Glomerular endothelial cell (primary cell): ENCODE results near the gene ZNF626. TPM values are rescaled to one million over a fixed set of nuclear protein-coding genes. Genes with fewer than 3 reads are reported as not detected.
"Not testable (repeated sequence)": the region's sequence is repeated elsewhere in the genome, so short reads cannot be mapped to it uniquely, and the experiment has no call there.

Experiments used
- DNase-seq: peaks from one replicate; pipeline ENCODE4 v3.0.0-alpha.2; 2011; ENCODE audit warnings: low read depth, low spot score; ENCODE audit errors: extremely low read depth
- total RNA-seq: library from RNA; depleted of rRNA; stranded (reverse); fragments of >200 nt; gene quantifications from 2 replicates; pipeline ENCODE4 v1.2.3, GENCODE V29; 2015

The ZNF626 gene
- total RNA-seq: 5.7 and 9.5 TPM in 2 replicates

- DNase-seq: peak; percentile 96
Measured at GRCh38 chr19:20661150-20661819, at the start of gene ZNF626. Gene ZNF626 (minus strand): TSS chr19:20661571. CDS start chr19:20661446, 125 bp downstream.

- DNase-seq: no peak
Measured at GRCh38 chr19:20669263-20669662, 7.9 kb upstream of the ZNF626 start.

GRCh38 chr19:20667281-20667680 is 5.9 kb upstream of the ZNF626 start:
- no peak for DNase-seq

- no peak for DNase-seq
Measured at GRCh38 chr19:20664901-20665781, 3.8 kb upstream of the ZNF626 start.

- DNase-seq: not testable (repeated sequence)
Measured at GRCh38 chr19:20664475-20664874, 3.1 kb upstream of the ZNF626 start.

GRCh38 chr19:20662421-20663105 is 1.2 kb upstream of the ZNF626 start:
- no peak for DNase-seq

- DNase-seq: no peak
Measured at GRCh38 chr19:20660473-20661140, 764 bp downstream of the ZNF626 start.

GRCh38 chr19:20640545-20640944 is 20.8 kb downstream of the ZNF626 start:
- DNase-seq: no peak

- no peak for DNase-seq
Measured at GRCh38 chr19:20640023-20640422, 21.3 kb downstream of the ZNF626 start.

- not testable (repeated sequence) for DNase-seq
Measured at GRCh38 chr19:20624560-20624959, 36.8 kb downstream of the ZNF626 start.

- no peak for DNase-seq
Measured at GRCh38 chr19:20616071-20616470, 45.3 kb downstream of the ZNF626 start.

- DNase-seq: not testable (repeated sequence)
Measured at GRCh38 chr19:20614971-20615370, 46.4 kb downstream of the ZNF626 start.

- DNase-seq: no peak
Measured at GRCh38 chr19:20612711-20613316, 48.6 kb downstream of the ZNF626 start.

- DNase-seq: no peak
Measured at GRCh38 chr19:20611866-20612265, 49.5 kb downstream of the ZNF626 start.

- no peak for DNase-seq
Measured at GRCh38 chr19:20607943-20608342, 53.4 kb downstream of the ZNF626 start.

Other genes with a start within 250 kb of the ZNF626 start
- 8.0 and 12.8 TPM in 2 replicates for gene ZNF737, start 95.8 kb downstream of the ZNF626 start, total RNA-seq
- gene ZNF66, start 114.7 kb upstream of the ZNF626 start, total RNA-seq: 2.5 and 5.3 TPM in 2 replicates